Measurements from ENCODE around the gene OCA2. TPM values are rescaled to one million over a fixed set of nuclear protein-coding genes. Genes with fewer than 3 reads are reported as not detected.

Gene OCA2
- total RNA-seq, 2 donors from 2014 or later: 0.31 TPM; not detected in 1

- Histone ChIP-seq H3K4me1 (no peaks in the 10 kb centered on the region), H3K4me3 (no peak overlapping the region), H3K27ac (no peak overlapping the region), H3K36me3 (no peaks in the 10 kb centered on the region), H3K27me3 (no peaks in the 10 kb centered on the region), H3K9me3 (no peaks in the 10 kb centered on the region)
- DNase-seq (ENCODE audit: low spot score): no peak
- no peak for TF ChIP-seq CTCF (IDR thresholded peaks at IDR 0.05)
Measured at GRCh38 chr15:28019594-28020309, 79.4 kb downstream of the OCA2 start.

- H3K27ac ChIP-seq: no peak overlapping the region
- no peaks in the 10 kb centered on the region for H3K9me3 ChIP-seq
- H3K4me3 ChIP-seq: no peak overlapping the region
- TF ChIP-seq CTCF (IDR thresholded peaks at IDR 0.05): no peak
- H3K36me3 ChIP-seq: no peaks in the 10 kb centered on the region
- no peaks in the 10 kb centered on the region for H3K4me1 ChIP-seq
- no peaks in the 10 kb centered on the region for H3K27me3 ChIP-seq
- no peak for DNase-seq (ENCODE audit: low spot score)
Measured at GRCh38 chr15:28018291-28019044, 80.6 kb downstream of the OCA2 start.

DNA sequence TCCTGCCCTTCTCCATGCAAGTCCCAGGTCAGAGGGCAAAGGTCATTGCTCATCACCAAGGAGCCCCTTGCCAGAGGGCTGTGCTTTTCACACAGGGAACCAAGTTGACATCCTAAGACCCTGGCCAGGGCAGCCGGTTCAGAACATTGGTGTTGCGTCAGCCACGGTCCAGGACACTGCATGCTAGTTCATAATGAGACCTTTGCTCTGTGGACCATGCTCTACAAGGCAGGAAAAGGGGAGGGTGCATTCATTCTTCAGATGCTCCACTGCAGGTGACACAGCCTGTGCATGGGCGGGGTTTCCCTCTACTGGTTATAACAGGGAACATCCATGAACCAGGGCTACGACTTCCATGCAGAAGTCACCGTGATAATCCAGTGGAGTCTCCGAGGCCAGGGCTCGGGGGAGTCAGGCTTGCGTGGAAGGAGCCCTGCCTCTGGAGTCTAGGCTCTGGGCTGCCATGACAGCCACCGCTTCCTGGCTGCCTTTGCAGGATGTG lies 81.6 kb downstream of the OCA2 start:
- no peak overlapping the region for H3K27ac ChIP-seq
- H3K4me1 ChIP-seq: no peaks in the 10 kb centered on the region
- peak in 1 of 2 donors; percentile 33 for TF ChIP-seq CTCF (IDR thresholded peaks at IDR 0.05)
- no peaks in the 10 kb centered on the region for H3K36me3 ChIP-seq
- H3K9me3 ChIP-seq: no peaks in the 10 kb centered on the region
- no peak overlapping the region for H3K4me3 ChIP-seq
- no peak for DNase-seq (ENCODE audit: low spot score)
- H3K27me3 ChIP-seq: no peaks in the 10 kb centered on the region

DNA sequence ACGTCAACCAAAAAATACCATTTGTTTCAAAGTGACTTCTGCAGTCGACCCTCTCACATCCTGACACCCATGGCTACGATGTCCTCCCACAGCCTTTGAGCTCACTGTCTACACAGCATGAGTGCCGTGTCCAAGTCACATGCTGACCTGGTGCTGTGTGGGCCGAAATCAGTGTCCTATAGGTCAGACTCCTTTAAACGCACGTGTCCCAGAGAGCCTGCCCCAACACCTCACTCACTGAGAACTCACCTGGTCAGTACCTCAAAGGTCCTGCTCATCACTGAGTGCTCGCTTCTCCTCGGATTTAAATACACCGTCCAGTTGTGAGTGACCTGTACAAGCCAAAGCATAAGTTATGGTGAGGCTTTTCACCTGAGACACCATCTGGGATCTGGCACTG lies 83.3 kb downstream of the OCA2 start:
- DNase-seq (ENCODE audit: low spot score): no peak
- no peak for TF ChIP-seq CTCF (IDR thresholded peaks at IDR 0.05)
- no peaks in the 10 kb centered on the region for H3K9me3 ChIP-seq
- no peaks in the 10 kb centered on the region for H3K36me3 ChIP-seq
- no peaks in the 10 kb centered on the region for H3K4me1 ChIP-seq
- no peaks in the 10 kb centered on the region for H3K27me3 ChIP-seq
- no peak overlapping the region for H3K27ac ChIP-seq
- H3K4me3 ChIP-seq: no peak overlapping the region

DNA sequence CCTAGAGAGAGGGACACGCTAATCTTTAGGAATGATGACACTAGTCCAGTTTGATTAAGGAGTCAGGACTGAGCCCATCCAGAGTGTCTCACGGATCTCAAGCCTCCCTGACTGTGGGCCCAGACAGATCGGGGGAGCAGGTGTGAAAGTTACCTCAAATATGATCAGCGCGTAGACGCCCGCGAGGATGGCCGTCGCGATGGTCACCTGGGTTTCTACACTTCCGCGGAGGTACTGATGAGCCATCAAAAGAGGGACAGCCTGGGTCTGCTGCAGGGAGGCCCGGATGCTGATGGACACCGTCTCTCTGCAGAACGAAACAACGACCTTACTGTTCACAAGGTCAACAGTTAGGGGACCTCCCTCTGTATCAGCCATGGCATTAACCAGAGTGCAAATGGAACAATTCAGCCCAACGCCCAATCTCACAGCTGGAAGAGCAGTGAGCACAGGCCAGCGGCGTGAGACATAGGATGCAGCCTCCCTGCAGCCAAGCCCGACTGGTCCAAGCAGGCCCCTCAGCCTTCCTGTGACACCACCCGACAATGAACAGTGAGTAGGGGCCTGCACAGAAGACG lies 84.4 kb downstream of the OCA2 start:
- no peaks in the 10 kb centered on the region for H3K27me3 ChIP-seq
- H3K4me3 ChIP-seq: no peak overlapping the region
- H3K27ac ChIP-seq: no peak overlapping the region
- no peaks in the 10 kb centered on the region for H3K9me3 ChIP-seq
- H3K4me1 ChIP-seq: no peaks in the 10 kb centered on the region
- DNase-seq (ENCODE audit: low spot score): no peak
- no peaks in the 10 kb centered on the region for H3K36me3 ChIP-seq
- TF ChIP-seq CTCF (IDR thresholded peaks at IDR 0.05): no peak

All from right atrium auricular region (tissue), 2 donors.